ENCODE results near the gene ZDHHC12. TPM values are rescaled to one million over a fixed set of nuclear protein-coding genes. Genes with fewer than 3 reads are reported as not detected.
"Not testable (repeated sequence)": the region's sequence is repeated elsewhere in the genome, so short reads cannot be mapped to it uniquely, and the experiment has no call there.

ZDHHC12 gene
- total RNA-seq, 4 donors from 2014 or later: 51.5 to 99.4 (median 77.1) TPM

DNA sequence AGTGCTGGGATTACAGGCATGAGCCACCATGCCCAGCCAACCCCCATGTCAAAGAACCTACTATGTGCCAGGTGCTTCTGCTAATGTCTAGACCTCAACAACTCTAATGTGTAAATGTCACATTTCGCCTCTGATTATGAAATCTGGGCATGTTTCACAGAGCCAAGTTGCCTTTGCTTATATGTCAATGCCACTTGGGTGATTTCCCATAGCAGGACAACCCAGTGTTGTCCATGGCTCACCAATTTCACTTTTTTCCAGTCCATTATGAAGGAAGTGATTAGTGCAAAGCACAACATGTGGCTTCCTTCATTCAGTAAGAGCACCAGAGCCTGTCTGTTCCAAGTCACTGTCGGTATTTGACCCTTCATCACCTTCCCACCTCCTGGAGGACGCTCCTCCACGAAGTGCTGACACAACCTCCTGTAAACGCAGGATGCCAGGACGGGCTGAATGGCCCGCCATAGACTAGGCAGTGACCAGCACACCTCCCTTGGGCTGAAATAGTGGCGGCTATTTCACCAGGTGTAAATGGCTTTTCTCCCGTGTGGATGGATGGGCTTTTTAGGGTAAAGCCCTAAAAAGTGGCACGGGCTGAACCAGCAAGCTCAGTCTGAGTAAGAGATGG, 22.6 kb downstream of the ZDHHC12 start:
- WGBS, 2 donors: 45 to 85% methylated on average over 8 of the region's 10 CpGs
- no peaks in the 10 kb centered on the region for H3K9me3 ChIP-seq
- no peak overlapping the region for H3K27ac ChIP-seq
- H3K4me1 ChIP-seq: peaks cover 6 to 26% (median 7%) of the 10 kb centered on the region in 3 donors
- peaks cover 0 to 9% (median 0%) of the 10 kb centered on the region in 3 donors for H3K36me3 ChIP-seq
- intact Hi-C loops (cut with DNase I): no loop called here
- no peaks in the 10 kb centered on the region for H3K27me3 ChIP-seq
- no peak for TF ChIP-seq POLR2A (IDR thresholded peaks at IDR 0.05)
- TF ChIP-seq CTCF (IDR thresholded peaks at IDR 0.05): no peak
- no peak for DNase-seq
- H3K4me3 ChIP-seq: no peak overlapping the region

GRCh38 chr9:128699096-128699795, 24.7 kb downstream of the ZDHHC12 start:
- intact Hi-C loops (cut with DNase I); H3K4me3 ChIP-seq; H3K27me3 ChIP-seq; H3K9me3 ChIP-seq; H3K27ac ChIP-seq; DNase-seq: not testable (repeated sequence)
- Histone ChIP-seq H3K36me3 (peaks cover 0 to 30% (median 10%) of the 10 kb centered on the region in 3 donors), H3K4me1 (peaks cover 6 to 26% (median 7%) of the 10 kb centered on the region in 3 donors)
- WGBS, 2 donors: 89 to 99% methylated on average over 11 to 12 of the region's 30 CpGs

- H3K9me3 ChIP-seq: no peaks in the 10 kb centered on the region
- DNase-seq: no peak
Measured at GRCh38 chr9:128696923-128697707, 26.8 kb downstream of the ZDHHC12 start.

GRCh38 chr9:128694344-128694743, 29.6 kb downstream of the ZDHHC12 start:
- Histone ChIP-seq H3K9me3 (no peaks in the 10 kb centered on the region), H3K27ac (no peak overlapping the region), H3K27me3 (no peaks in the 10 kb centered on the region), H3K4me3 (no peak overlapping the region), H3K36me3 (peaks cover 7 to 62% (median 28%) of the 10 kb centered on the region in 3 donors), H3K4me1 (peaks cover 5 to 25% (median 12%) of the 10 kb centered on the region in 3 donors)
- no peak for TF ChIP-seq CTCF (IDR thresholded peaks at IDR 0.05)
- no peak for TF ChIP-seq POLR2A (IDR thresholded peaks at IDR 0.05)
- 70 to 73% methylated on average over 6 of the region's 6 CpGs for WGBS, 2 donors
- intact Hi-C loops (cut with DNase I): no loop called here
- no peak for DNase-seq

More at GRCh38 chr9:128696923-128697707, 26.8 kb downstream of the ZDHHC12 start:
- peaks cover 7 to 51% (median 28%) of the 10 kb centered on the region in 3 donors for H3K36me3 ChIP-seq
- peaks cover 0 to 11% (median 2%) of the 10 kb centered on the region in 3 donors for H3K4me1 ChIP-seq
- TF ChIP-seq POLR2A (IDR thresholded peaks at IDR 0.05): no peak
- TF ChIP-seq CTCF (IDR thresholded peaks at IDR 0.05): no peak
- WGBS, 2 donors: 74 to 82% methylated on average over 8 of the region's 8 CpGs
- intact Hi-C loops (cut with DNase I): no loop called here
- no peak overlapping the region for H3K27ac ChIP-seq
- H3K4me3 ChIP-seq: no peak overlapping the region
- no peaks in the 10 kb centered on the region for H3K27me3 ChIP-seq

GRCh38 chr9:128693738-128694137, 30.2 kb downstream of the ZDHHC12 start:
- peaks cover 7 to 62% (median 28%) of the 10 kb centered on the region in 3 donors for H3K36me3 ChIP-seq

More at GRCh38 chr9:128693738-128694137, 30.2 kb downstream of the ZDHHC12 start:
- H3K4me3 ChIP-seq; DNase-seq; H3K27me3 ChIP-seq; H3K27ac ChIP-seq; intact Hi-C loops (cut with DNase I); H3K9me3 ChIP-seq: not testable (repeated sequence)
- peaks cover 5 to 25% (median 12%) of the 10 kb centered on the region in 3 donors for H3K4me1 ChIP-seq
- 73 to 84% methylated on average over 3 of the region's 3 CpGs for WGBS, 2 donors

Measured in esophagus squamous epithelium (tissue), 5 donors.